ENCODE results near the gene ATP8A2.
A peak's percentile ranks its signal among the peaks of the same experiment; 100 is the strongest.

The ATP8A2 gene

GRCh38 chr13:25378528-25378927 lies 6.8 kb downstream of the ATP8A2 start:
- Histone ChIP-seq H3K9me3 (replicated peaks in 1 of 11) (no peaks in the 10 kb centered on the region), H3K27me3 (peaks cover 16 to 23% (median 19%) of the 10 kb centered on the region in 11 experiments), H4K20me1 (no peaks in the 10 kb centered on the region; a peak in 1 of 22 replicates), H3K4me3 (no peak overlapping the region), H3K4me1 (peaks cover 0 to 6% (median 0%) of the 10 kb centered on the region in 10 experiments; a peak in 2 of 20 replicates), H3K36me3 (no peaks in the 10 kb centered on the region), H3K4me2 (no peak overlapping the region), H3K27ac (no peak overlapping the region), H3K9ac (no peak overlapping the region)
- no peak for TF ChIP-seq Cebpa-rat (IDR thresholded peaks at IDR 0.05)

- H3K4me2 ChIP-seq = no peak overlapping the region
- peaks cover 11 to 18% (median 14%) of the 10 kb centered on the region in 11 experiments for H3K27me3 ChIP-seq
- no peak overlapping the region for H3K4me3 ChIP-seq
- no peak overlapping the region for H3K9ac ChIP-seq
- H3K9me3 ChIP-seq (replicated peaks in 1 of 11) = no peaks in the 10 kb centered on the region
- no peaks in the 10 kb centered on the region for H3K36me3 ChIP-seq
- H4K20me1 ChIP-seq = no peaks in the 10 kb centered on the region
- peaks cover 0 to 6% (median 0%) of the 10 kb centered on the region in 10 experiments; a peak in 2 of 20 replicates for H3K4me1 ChIP-seq
- no peak overlapping the region for H3K27ac ChIP-seq
- no peak for TF ChIP-seq Cebpa-rat (IDR thresholded peaks at IDR 0.05)
Measured at GRCh38 chr13:25379011-25379410, 7.2 kb downstream of the ATP8A2 start.

- Histone ChIP-seq H3K4me2 (no peak overlapping the region), H3K4me3 (no peak overlapping the region), H3K9me3 (replicated peaks in 1 of 11) (no peaks in the 10 kb centered on the region), H4K20me1 (no peaks in the 10 kb centered on the region), H3K4me1 (peaks cover 0 to 6% (median 0%) of the 10 kb centered on the region in 10 experiments; a peak in 2 of 20 replicates), H3K27ac (no peak overlapping the region), H3K27me3 (peaks cover under 1 to 7% (median 3%) of the 10 kb centered on the region in 11 experiments; a peak in 19 of 22 replicates), H3K36me3 (no peaks in the 10 kb centered on the region), H3K9ac (no peak overlapping the region)
- TF ChIP-seq Cebpa-rat (IDR thresholded peaks at IDR 0.05) = no peak
Measured at GRCh38 chr13:25380082-25380481, 8.3 kb downstream of the ATP8A2 start.

DNA sequence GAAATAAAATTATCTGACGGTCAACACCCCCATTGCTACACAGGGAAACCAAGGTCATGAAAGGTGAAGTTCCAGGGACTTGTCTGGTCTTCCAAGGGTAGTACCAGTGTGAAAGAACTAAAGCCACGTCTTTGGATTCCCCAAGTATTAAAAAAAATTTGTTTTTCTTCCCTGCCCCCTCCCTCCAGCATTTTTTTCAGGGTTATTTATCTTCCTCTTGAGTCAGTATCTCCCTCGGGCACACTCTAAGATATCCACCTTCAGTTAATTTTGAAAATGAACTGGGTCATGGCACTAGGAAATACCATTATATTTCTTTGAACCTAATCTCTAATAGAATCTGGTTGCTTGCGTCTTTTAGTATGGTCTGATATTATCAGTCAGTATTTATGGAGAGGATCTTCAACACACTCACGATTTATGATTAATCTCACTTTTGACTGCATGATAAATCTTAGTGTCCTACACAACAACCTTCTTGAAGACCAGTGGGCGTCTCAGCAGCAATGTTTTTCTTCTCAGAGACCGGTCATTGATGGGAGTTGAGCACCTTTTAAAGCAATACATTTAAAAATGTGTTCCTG lies 9.1 kb downstream of the ATP8A2 start:
- no peak overlapping the region for H3K4me3 ChIP-seq
- no peaks in the 10 kb centered on the region for H3K36me3 ChIP-seq
- H3K27ac ChIP-seq = no peak overlapping the region
- no peaks in the 10 kb centered on the region for H3K4me1 ChIP-seq
- H3K4me2 ChIP-seq = no peak overlapping the region
- H3K9me3 ChIP-seq (replicated peaks in 1 of 11) = no peaks in the 10 kb centered on the region
- no peaks in the 10 kb centered on the region for H4K20me1 ChIP-seq
- no peaks in the 10 kb centered on the region for H3K27me3 ChIP-seq
- no peak for TF ChIP-seq Cebpa-rat (IDR thresholded peaks at IDR 0.05)
- no peak overlapping the region for H3K9ac ChIP-seq

- peaks cover 0 to 15% (median 9%) of the 10 kb centered on the region in 11 experiments; a peak in 13 of 22 replicates for H3K9me3 ChIP-seq (replicated peaks in 1 of 11)
- no peaks in the 10 kb centered on the region for H3K27me3 ChIP-seq
- H3K4me1 ChIP-seq = peaks cover 0 to 9% (median 0%) of the 10 kb centered on the region in 10 experiments; a peak in 5 of 20 replicates
- no peaks in the 10 kb centered on the region for H4K20me1 ChIP-seq
- no peaks in the 10 kb centered on the region for H3K36me3 ChIP-seq
- no peak for TF ChIP-seq Cebpa-rat (IDR thresholded peaks at IDR 0.05)
- H3K9ac ChIP-seq = no peak overlapping the region
- H3K4me2 ChIP-seq = no peak overlapping the region
- H3K4me3 ChIP-seq = no peak overlapping the region
- no peak overlapping the region for H3K27ac ChIP-seq
Measured at GRCh38 chr13:25384758-25385410, 13.1 kb downstream of the ATP8A2 start.

DNA sequence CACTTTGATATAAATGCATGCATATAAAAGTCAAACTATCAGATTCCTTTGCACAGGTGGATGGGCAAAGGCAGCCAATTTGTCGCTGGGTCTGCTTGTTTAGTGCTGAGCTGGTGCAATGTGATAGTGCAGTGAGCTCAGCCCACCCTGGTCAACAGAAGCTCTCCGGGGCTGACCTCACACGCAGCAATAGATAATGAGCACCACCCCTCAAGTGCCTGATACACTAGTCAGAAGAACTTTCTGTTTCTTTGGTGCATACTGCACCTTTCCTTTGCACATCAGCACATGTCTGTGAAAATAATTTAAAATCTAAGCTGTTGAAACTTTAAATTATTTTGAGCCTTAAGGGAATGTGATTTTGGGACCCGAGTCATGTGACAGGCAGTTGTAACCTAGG lies 20.2 kb downstream of the ATP8A2 start:
- H3K27me3 ChIP-seq = no peaks in the 10 kb centered on the region

GRCh38 chr13:25394402-25395060 lies 22.8 kb downstream of the ATP8A2 start:
- no peaks in the 10 kb centered on the region for H3K4me1 ChIP-seq
- TF ChIP-seq Cebpa-rat (IDR thresholded peaks at IDR 0.05) = no peak
- H4K20me1 ChIP-seq = no peaks in the 10 kb centered on the region
- H3K27ac ChIP-seq = no peak overlapping the region
- no peaks in the 10 kb centered on the region for H3K36me3 ChIP-seq
- H3K9me3 ChIP-seq (replicated peaks in 1 of 11) = peaks cover 0 to 17% (median 0%) of the 10 kb centered on the region in 11 experiments; a peak in 5 of 22 replicates
- H3K9ac ChIP-seq = no peak overlapping the region
- H3K4me3 ChIP-seq = no peak overlapping the region
- no peaks in the 10 kb centered on the region for H3K27me3 ChIP-seq
- no peak overlapping the region for H3K4me2 ChIP-seq

More for the DNA sequence above, 20.2 kb downstream of the ATP8A2 start:
- Histone ChIP-seq H3K4me2 (no peak overlapping the region), H3K9me3 (replicated peaks in 1 of 11) (peaks cover 0 to 21% (median 9%) of the 10 kb centered on the region in 11 experiments; a peak in 14 of 22 replicates), H3K27ac (no peak overlapping the region), H3K36me3 (no peaks in the 10 kb centered on the region), H4K20me1 (no peaks in the 10 kb centered on the region), H3K4me3 (no peak overlapping the region), H3K9ac (no peak overlapping the region), H3K4me1 (peaks cover 0 to 9% (median 0%) of the 10 kb centered on the region in 10 experiments; a peak in 5 of 20 replicates)
- TF ChIP-seq Cebpa-rat (IDR thresholded peaks at IDR 0.05) = no peak

GRCh38 chr13:25397763-25398162 lies 26.0 kb downstream of the ATP8A2 start:
- no peak overlapping the region for H3K9ac ChIP-seq
- no peak overlapping the region for H3K4me2 ChIP-seq
- no peaks in the 10 kb centered on the region for H4K20me1 ChIP-seq
- peaks cover 0 to 22% (median 0%) of the 10 kb centered on the region in 11 experiments; a peak in 5 of 22 replicates for H3K9me3 ChIP-seq (replicated peaks in 1 of 11)
- peaks cover 0 to 10% (median 2%) of the 10 kb centered on the region in 10 experiments; a peak in 6 of 20 replicates for H3K4me1 ChIP-seq
- no peak overlapping the region for H3K4me3 ChIP-seq
- no peak overlapping the region for H3K27ac ChIP-seq
- TF ChIP-seq Cebpa-rat (IDR thresholded peaks at IDR 0.05) = no peak
- H3K27me3 ChIP-seq = no peaks in the 10 kb centered on the region
- no peaks in the 10 kb centered on the region for H3K36me3 ChIP-seq

DNA sequence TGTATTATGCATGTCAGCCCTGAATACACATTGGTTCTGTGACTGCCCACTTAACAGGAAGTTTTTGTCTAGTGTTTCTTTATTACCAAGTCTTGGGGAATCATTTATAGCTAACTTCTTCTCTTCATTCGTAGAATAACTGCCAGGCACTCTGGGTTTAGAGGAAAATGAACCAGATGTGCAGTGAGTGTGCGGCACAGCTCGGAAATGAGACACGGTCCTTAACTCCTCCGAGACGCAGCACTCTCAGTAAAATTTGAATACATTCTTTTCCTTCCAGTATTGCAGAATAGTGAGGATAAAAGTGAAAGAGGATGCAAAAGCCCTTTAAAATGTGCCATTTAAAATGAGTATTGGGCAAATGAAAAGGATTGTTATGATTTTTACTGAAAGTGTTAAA lies 29.2 kb downstream of the ATP8A2 start:
- peaks cover 0 to 14% (median 0%) of the 10 kb centered on the region in 11 experiments; a peak in 4 of 22 replicates for H3K9me3 ChIP-seq (replicated peaks in 1 of 11)
- H3K4me3 ChIP-seq = no peak overlapping the region
- H3K36me3 ChIP-seq = no peaks in the 10 kb centered on the region
- H3K27ac ChIP-seq = no peak overlapping the region
- no peak overlapping the region for H3K9ac ChIP-seq
- H3K27me3 ChIP-seq = no peaks in the 10 kb centered on the region
- H3K4me2 ChIP-seq = peak overlapping the region in 3 of 11 experiments; percentile 18 to 27 (median 19); a peak in 4 of 22 replicates
- H3K4me1 ChIP-seq = peaks cover 0 to 10% (median 2%) of the 10 kb centered on the region in 10 experiments; a peak in 6 of 20 replicates
- TF ChIP-seq Cebpa-rat (IDR thresholded peaks at IDR 0.05) = no peak
- H4K20me1 ChIP-seq = no peaks in the 10 kb centered on the region
